ENCODE data around the gene ESR1.

DNA sequence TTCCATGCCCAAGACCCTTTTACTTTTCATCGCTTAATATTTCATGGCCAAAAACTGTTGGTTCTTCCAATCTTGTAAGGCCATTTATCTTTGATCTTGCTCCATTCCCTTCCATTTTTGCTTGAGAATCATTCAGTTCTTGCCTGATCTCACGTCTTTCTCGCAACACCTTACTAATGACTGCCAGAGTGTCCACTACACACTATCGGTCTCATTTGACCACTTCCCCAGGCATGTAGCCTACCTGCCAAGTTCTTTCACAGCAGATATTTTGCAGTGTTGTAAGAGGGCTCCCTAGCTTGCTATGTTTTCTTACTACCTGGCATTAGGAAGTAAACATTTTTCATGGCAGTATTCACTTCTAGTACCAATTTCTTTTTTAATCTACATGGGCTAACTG lies 248.0 kb downstream of the ESR1 start:
- TF ChIP-seq, protein P1, sequence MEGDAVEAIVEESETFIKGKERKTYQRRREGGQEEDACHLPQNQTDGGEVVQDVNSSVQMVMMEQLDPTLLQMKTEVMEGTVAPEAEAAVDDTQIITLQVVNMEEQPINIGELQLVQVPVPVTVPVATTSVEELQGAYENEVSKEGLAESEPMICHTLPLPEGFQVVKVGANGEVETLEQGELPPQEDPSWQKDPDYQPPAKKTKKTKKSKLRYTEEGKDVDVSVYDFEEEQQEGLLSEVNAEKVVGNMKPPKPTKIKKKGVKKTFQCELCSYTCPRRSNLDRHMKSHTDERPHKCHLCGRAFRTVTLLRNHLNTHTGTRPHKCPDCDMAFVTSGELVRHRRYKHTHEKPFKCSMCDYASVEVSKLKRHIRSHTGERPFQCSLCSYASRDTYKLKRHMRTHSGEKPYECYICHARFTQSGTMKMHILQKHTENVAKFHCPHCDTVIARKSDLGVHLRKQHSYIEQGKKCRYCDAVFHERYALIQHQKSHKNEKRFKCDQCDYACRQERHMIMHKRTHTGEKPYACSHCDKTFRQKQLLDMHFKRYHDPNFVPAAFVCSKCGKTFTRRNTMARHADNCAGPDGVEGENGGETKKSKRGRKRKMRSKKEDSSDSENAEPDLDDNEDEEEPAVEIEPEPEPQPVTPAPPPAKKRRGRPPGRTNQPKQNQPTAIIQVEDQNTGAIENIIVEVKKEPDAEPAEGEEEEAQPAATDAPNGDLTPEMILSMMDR (conservative IDR thresholded peaks at IDR 0.05): no peak
- TF ChIP-seq ZFX (IDR thresholded peaks at IDR 0.05): no peak

All from C4-2B (cell line).